ENCODE results near the gene DACT2. TPM values are rescaled to one million over a fixed set of nuclear protein-coding genes. Genes with fewer than 3 reads are reported as not detected.

The DACT2 gene
- total and polyA plus RNA-seq, 4 donors, result 0.25 to 2.8 (median 0.88) TPM

GRCh38 chr6:168309997-168310396, 9.6 kb downstream of the DACT2 start:
- Histone ChIP-seq H3K4me3 (ENCODE audit: low read depth in 1 of 3, low read length in 3 of 3) (no peak overlapping the region), H3K36me3 (ENCODE audit: control insufficient read depth in 4 of 4, insufficient read depth in 3 of 4, low read depth in 1 of 4, low read length in 3 of 4) (no peaks in the 10 kb centered on the region), H3K27me3 (ENCODE audit: control insufficient read depth in 4 of 4, insufficient read depth in 4 of 4, low read length in 3 of 4) (no peaks in the 10 kb centered on the region), H3K4me1 (ENCODE audit: control insufficient read depth in 4 of 4, insufficient read depth in 4 of 4, low read length in 3 of 4) (peaks cover 0 to 3% (median 0%) of the 10 kb centered on the region in 4 donors), H3K9ac (ENCODE audit: low read depth in 1 of 2, low read length in 2 of 2) (no peak overlapping the region), H3K27ac (ENCODE audit: low read depth in 1 of 2, low read length in 2 of 2) (no peak overlapping the region), H3K9me3 (ENCODE audit: control insufficient read depth in 4 of 4, low read length in 3 of 4) (no peaks in the 10 kb centered on the region)
- TF ChIP-seq MAX (IDR thresholded peaks at IDR 0.05) (no peak), ZBTB33 (IDR thresholded peaks at IDR 0.05) (no peak), HNF4A (conservative IDR thresholded peaks at IDR 0.05) (no peak), GABPA (IDR thresholded peaks at IDR 0.05 in 1 of 2, conservative IDR thresholded peaks at IDR 0.05 in 1 of 2) (no peak), ATF3 (IDR thresholded peaks at IDR 0.05) (no peak), RXRA (IDR thresholded peaks at IDR 0.05) (no peak), RAD21 (IDR thresholded peaks at IDR 0.05) (no peak), HNF4G (IDR thresholded peaks at IDR 0.05) (no peak), JUND (IDR thresholded peaks at IDR 0.05) (no peak), NR2F2 (IDR thresholded peaks at IDR 0.05) (no peak), CTCF (IDR thresholded peaks at IDR 0.05; ENCODE audit: low read depth, low read length, missing input control) (no peak), TAF1 (conservative IDR thresholded peaks at IDR 0.05) (no peak), SP1 (IDR thresholded peaks at IDR 0.05) (no peak)
- 95% methylated on average over 15 of the region's 15 CpGs for WGBS
- no peak for DNase-seq (ENCODE audit: low spot score)

- peaks cover 0 to 3% (median 0%) of the 10 kb centered on the region in 4 donors for H3K4me1 ChIP-seq (ENCODE audit: control insufficient read depth in 4 of 4, insufficient read depth in 4 of 4, low read length in 3 of 4)
- H3K9ac ChIP-seq (ENCODE audit: low read depth in 1 of 2, low read length in 2 of 2), result no peak overlapping the region
- no peaks in the 10 kb centered on the region for H3K36me3 ChIP-seq (ENCODE audit: control insufficient read depth in 4 of 4, insufficient read depth in 3 of 4, low read depth in 1 of 4, low read length in 3 of 4)
- no peak for DNase-seq (ENCODE audit: low spot score)
- no peaks in the 10 kb centered on the region for H3K9me3 ChIP-seq (ENCODE audit: control insufficient read depth in 4 of 4, low read length in 3 of 4)
- TF ChIP-seq HNF4G (IDR thresholded peaks at IDR 0.05), result no peak
- no peak for TF ChIP-seq TAF1 (conservative IDR thresholded peaks at IDR 0.05)
- TF ChIP-seq GABPA (IDR thresholded peaks at IDR 0.05 in 1 of 2, conservative IDR thresholded peaks at IDR 0.05 in 1 of 2), result no peak
- TF ChIP-seq RXRA (IDR thresholded peaks at IDR 0.05), result no peak
- no peak for TF ChIP-seq FOXA1 (IDR thresholded peaks at IDR 0.05)
- TF ChIP-seq YY1 (IDR thresholded peaks at IDR 0.05), result no peak
- no peak for TF ChIP-seq HNF4A (conservative IDR thresholded peaks at IDR 0.05)
- no peak for TF ChIP-seq REST (IDR thresholded peaks at IDR 0.05)
- 95% methylated on average over 30 of the region's 30 CpGs for WGBS
- H3K27ac ChIP-seq (ENCODE audit: low read depth in 1 of 2, low read length in 2 of 2), result no peak overlapping the region
- no peaks in the 10 kb centered on the region for H3K27me3 ChIP-seq (ENCODE audit: control insufficient read depth in 4 of 4, insufficient read depth in 4 of 4, low read length in 3 of 4)
- H3K4me3 ChIP-seq (ENCODE audit: low read depth in 1 of 3, low read length in 3 of 3), result no peak overlapping the region
Observed at GRCh38 chr6:168309183-168309582, 10.4 kb downstream of the DACT2 start.

All from liver (tissue), 9 donors.